Neural cell (in vitro differentiated cells): ENCODE data around the gene RHOT2. TPM values are rescaled to one million over a fixed set of nuclear protein-coding genes. Genes with fewer than 3 reads are reported as not detected.

Experiments
- H2AFZ ChIP-seq: fragments of 200-600, 300-800 bp; sonication (generic), shearing (Covaris generic); 2 replicates; pipeline ENCODE4 v1.6.0; 2014; ENCODE audit warnings: low read depth, mild to moderate bottlenecking, antibody characterized with exemption, low read length, moderate library complexity
- H3F3A ChIP-seq: fragments of 200-600 bp; shearing (Covaris generic); 2 replicates; pipeline ENCODE4 v1.6.1; 2016; ENCODE audit warnings: mild to moderate bottlenecking, moderate library complexity, mixed read lengths, antibody characterized with exemption, low read length; ENCODE audit not compliant: insufficient read depth, poor library complexity, severe bottlenecking
- H3K27ac ChIP-seq: fragments of 200-600, 300-800 bp; sonication (generic), shearing (Covaris generic); 2 replicates; pipeline ENCODE4 v1.5.1; 2014; ENCODE audit warnings: mild to moderate bottlenecking, low read length, moderate library complexity
- H3K27me3 ChIP-seq: fragments of 300-800, 200-600 bp; sonication (generic), shearing (Covaris generic); 2 replicates; pipeline ENCODE4 v1.6.0; 2014; ENCODE audit warnings: mild to moderate bottlenecking, low read depth, low read length, moderate library complexity; ENCODE audit not compliant: insufficient read depth
- H3K36me3 ChIP-seq: fragments of 300-800, 200-600 bp; sonication (generic), shearing (Covaris generic); 2 replicates; pipeline ENCODE4 v1.5.1; 2014; ENCODE audit warnings: mild to moderate bottlenecking, antibody characterized with exemption, low read length, moderate library complexity; ENCODE audit not compliant: insufficient read depth
- H3K4me2 ChIP-seq: fragments of 300-800, 200-600 bp; sonication (generic), shearing (Covaris generic); 2 replicates; pipeline ENCODE4 v1.6.0; 2014; ENCODE audit warnings: mild to moderate bottlenecking, low read length
- H3K4me3 ChIP-seq: fragments of 300-800, 200-600 bp; sonication (generic), shearing (Covaris generic); 2 replicates; pipeline ENCODE4 v1.5.1; 2014; ENCODE audit warnings: mild to moderate bottlenecking, low read length, moderate library complexity
- H3K79me2 ChIP-seq: fragments of 200-600 bp; shearing (Covaris generic); replicated peaks from 2 replicates; pipeline ENCODE4 v1.6.0; 2014; ENCODE audit warnings: mild to moderate bottlenecking, low read length, moderate library complexity; ENCODE audit not compliant: insufficient read depth
- H3K9ac ChIP-seq: fragments of 300-800, 200-600 bp; sonication (generic), shearing (Covaris generic); 2 replicates; pipeline ENCODE4 v1.6.1; 2016; ENCODE audit warnings: mild to moderate bottlenecking, low read length, mixed read lengths
- H3K9me2 ChIP-seq: fragments of 200-600 bp; shearing (Covaris generic); 2 replicates; pipeline ENCODE4 v1.6.1; 2016; ENCODE audit warnings: mild to moderate bottlenecking, low read length, mixed read lengths; ENCODE audit not compliant: insufficient read depth
- H3K9me3 ChIP-seq: fragments of 200-600, 300-800 bp; sonication (generic), shearing (Covaris generic); 2 replicates; pipeline ENCODE4 v1.6.1; 2016; ENCODE audit warnings: mild to moderate bottlenecking, mixed run types, low read length, moderate library complexity, mixed read lengths
- H4K20me1 ChIP-seq: fragments of 200-600 bp; shearing (Covaris generic); 2 replicates; pipeline ENCODE4 v1.6.1; 2016; ENCODE audit warnings: mild to moderate bottlenecking, mixed run types; ENCODE audit not compliant: insufficient read depth
- CTCF ChIP-seq: fragments of 450-650 bp; IDR thresholded peaks from 2 replicates; pipeline ENCODE4 v1.5.1; 2014; ENCODE audit warnings: antibody characterized with exemption, mild to moderate bottlenecking, moderate library complexity; ENCODE audit not compliant: poor library complexity, severe bottlenecking
- EP300 ChIP-seq: fragments of 450-650 bp; conservative IDR thresholded peaks from 2 replicates; pipeline ENCODE4 v1.6.1; 2014; ENCODE audit warnings: antibody characterized with exemption, mild to moderate bottlenecking, moderate library complexity; ENCODE audit not compliant: poor library complexity, severe bottlenecking
- EZH2 ChIP-seq: fragments of 200-600, 300-800 bp; shearing (Covaris generic), sonication (generic); IDR thresholded peaks from 2 replicates; pipeline ENCODE4 v1.6.1; 2014; ENCODE audit warnings: antibody characterized with exemption, low read length, borderline replicate concordance, mild to moderate bottlenecking; ENCODE audit not compliant: insufficient read depth, poor library complexity, severe bottlenecking
- MXI1 ChIP-seq: fragments of 450-650 bp; conservative IDR thresholded peaks from 2 replicates; pipeline ENCODE4 v1.6.1; 2014; ENCODE audit warnings: antibody characterized with exemption, mild to moderate bottlenecking; ENCODE audit not compliant: poor library complexity, severe bottlenecking
- POLR2AphosphoS5 ChIP-seq: IDR thresholded peaks from 2 replicates; pipeline ENCODE4 v1.6.1; 2012
- RAD21 ChIP-seq: fragments of 450-650 bp; conservative IDR thresholded peaks from 2 replicates; pipeline ENCODE4 v1.6.1; 2014; ENCODE audit warnings: antibody characterized with exemption, mild to moderate bottlenecking, moderate library complexity
- REST ChIP-seq: IDR thresholded peaks from 2 replicates; pipeline ENCODE4 v1.6.1; 2012; ENCODE audit warnings: borderline replicate concordance
- SMC3 ChIP-seq: fragments of 450-650 bp; conservative IDR thresholded peaks from 2 replicates; pipeline ENCODE4 v1.6.1; 2014; ENCODE audit warnings: antibody characterized with exemption, mild to moderate bottlenecking, moderate library complexity; ENCODE audit not compliant: poor library complexity
- TAF1 ChIP-seq: IDR thresholded peaks from 2 replicates; pipeline ENCODE4 v1.6.1; 2012; ENCODE audit warnings: low read depth
- polyA plus RNA-seq: library from polyadenylated mRNA; depleted of rRNA; stranded (reverse); fragments of >200 nt; gene quantifications from 2 replicates; pipeline ENCODE4 v1.2.3, GENCODE V29; 2014

Gene RHOT2
- polyA plus RNA-seq, 1 donor from 2014 or later: 132 TPM

GRCh38 chr16:629833-630248 lies 38.1 kb upstream of the RHOT2 start:
- no peak overlapping the region for H3K4me2 ChIP-seq
- no peaks in the 10 kb centered on the region for H3K9me2 ChIP-seq
- H2AFZ ChIP-seq: no peak overlapping the region
- H3K27ac ChIP-seq: no peak overlapping the region
- no peaks in the 10 kb centered on the region for H4K20me1 ChIP-seq
- no peaks in the 10 kb centered on the region for H3K36me3 ChIP-seq
- H3K9me3 ChIP-seq: no peaks in the 10 kb centered on the region
- no peak overlapping the region for H3K9ac ChIP-seq
- H3K4me3 ChIP-seq: no peak overlapping the region
- no peaks in the 10 kb centered on the region for H3K79me2 ChIP-seq
- H3F3A ChIP-seq: no peaks in the 10 kb centered on the region
- no peak for TF ChIP-seq SMC3
- TF ChIP-seq EP300: no peak
- no peak for TF ChIP-seq REST
- no peak for TF ChIP-seq EZH2
- TF ChIP-seq MXI1: no peak
- TF ChIP-seq RAD21: no peak
- TF ChIP-seq CTCF: no peak
- TF ChIP-seq TAF1: no peak
- TF ChIP-seq POLR2AphosphoS5: no peak
- no peaks in the 10 kb centered on the region for H3K27me3 ChIP-seq

GRCh38 chr16:630249-630814 lies 37.6 kb upstream of the RHOT2 start:
- Histone ChIP-seq H3K9me3 (no peaks in the 10 kb centered on the region), H3F3A (no peaks in the 10 kb centered on the region), H3K4me2 (no peak overlapping the region), H3K79me2 (no peaks in the 10 kb centered on the region), H3K9me2 (no peaks in the 10 kb centered on the region), H3K36me3 (no peaks in the 10 kb centered on the region), H3K4me3 (no peak overlapping the region), H3K9ac (no peak overlapping the region), H3K27ac (no peak overlapping the region), H3K27me3 (no peaks in the 10 kb centered on the region), H4K20me1 (no peaks in the 10 kb centered on the region), H2AFZ (no peak overlapping the region)
- no peak for TF ChIP-seq POLR2AphosphoS5
- TF ChIP-seq RAD21: no peak
